Spleen (tissue), 7 donors: Measurements from ENCODE around the gene PVALEF.

Experiments used
- CTCF ChIP-seq, 11 experiments: fragments of 200-600 bp in 7 of 11; fragments of 450-650 bp in 4 of 11; sonication (generic) in 4 of 11; IDR thresholded peaks in 8 of 11; conservative IDR thresholded peaks in 3 of 11; 1 replicate in 7 of 11; 2 replicates in 4 of 11; pipeline versions ENCODE4 v1.4.0 to v1.8.0; 2016 to 2021; ENCODE audit warnings: antibody characterized with exemption in 11 of 11, inconsistent platforms in 4 of 11, mild to moderate bottlenecking in 1 of 11
- POLR2A ChIP-seq, 3 donors: fragments of 450-650 bp; IDR thresholded peaks; one replicate each; pipeline ENCODE4 v1.5.1; 2017; ENCODE audit warnings: antibody characterized with exemption in 3 of 3, mild to moderate bottlenecking in 1 of 3
- donor health status: DM: no; HTN: no; CAD: no; lungs with moderate emphysema.
- donor health status: DM: no; HTN: no; CAD: no.
- donor health status: DM: no; HTN: no; CAD: no.

GRCh38 chr17:81135505-81136278 lies 29.6 kb upstream of the PVALEF start:
- no peak for TF ChIP-seq POLR2A (IDR thresholded peaks at IDR 0.05)
- TF ChIP-seq CTCF (IDR thresholded peaks at IDR 0.05 in 8 of 11, conservative IDR thresholded peaks at IDR 0.05 in 3 of 11) = no peak
